ENCODE data around the gene CXCR1.

GRCh38 chr2:218127929-218128455 lies 38.8 kb downstream of the CXCR1 start:
- TF ChIP-seq CTCF (IDR thresholded peaks at IDR 0.05) (no peak), EZH2 (IDR thresholded peaks at IDR 0.05; ENCODE audit: borderline replicate concordance, insufficient read depth, low read depth, low read length, poor library complexity, severe bottlenecking) (no peak)
